ENCODE measurements around the gene CACNA1C. TPM values are rescaled to one million over a fixed set of nuclear protein-coding genes. Genes with fewer than 3 reads are reported as not detected.

Gene CACNA1C
- total and polyA plus RNA-seq, 2 of the 4 experiments (the other 2 are of a cell fraction): 1.6 to 2.6 TPM

DNA sequence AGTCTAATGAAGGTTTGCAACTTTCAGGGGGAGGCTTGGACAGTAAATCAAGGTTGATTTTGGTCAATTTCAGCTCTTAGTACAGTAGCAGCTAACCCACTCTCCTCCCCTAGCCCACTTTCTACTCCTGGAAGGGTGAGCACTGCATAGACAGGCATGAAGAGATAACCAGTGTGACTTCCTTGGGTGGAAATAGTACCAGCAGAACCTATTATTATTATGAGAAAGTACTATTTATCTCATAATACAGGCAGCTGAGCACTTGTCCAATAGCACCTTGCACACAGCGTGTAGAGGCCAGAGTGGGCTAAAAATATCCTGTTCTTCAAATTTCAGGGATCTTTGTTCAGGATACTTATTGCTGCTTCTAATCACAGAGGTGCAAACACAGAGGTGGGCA lies 645.8 kb downstream of the CACNA1C start:
- no peak overlapping the region for H4K8ac ChIP-seq (ENCODE audit: low read depth in 2 of 2, low read length in 2 of 2)
- H2BK5ac ChIP-seq (ENCODE audit: low read depth, low read length, poor library complexity, severe bottlenecking): no peak overlapping the region
- H3K4me1 ChIP-seq (ENCODE audit: control insufficient read depth, insufficient read depth, low read length): no peaks in the 10 kb centered on the region
- H3K23ac ChIP-seq (ENCODE audit: low read depth, low read length): no peak overlapping the region
- H4K5ac ChIP-seq (ENCODE audit: low read depth, low read length): no peak overlapping the region
- H2AFZ ChIP-seq (replicated peaks; ENCODE audit: low read length, poor library complexity): no peak overlapping the region
- H3K27ac ChIP-seq (ENCODE audit: insufficient read depth, low read length): no peak overlapping the region
- H3K4me2 ChIP-seq (ENCODE audit: low read depth, low read length): no peak overlapping the region
- dilution Hi-C loops (cut with HindIII; ENCODE audit: low sequenced_read_pairs, unreplicated experiment): no loop called here
- no peaks in the 10 kb centered on the region for H3K9me1 ChIP-seq (ENCODE audit: insufficient read depth, low read length)
- H3K4me3 ChIP-seq (ENCODE audit: insufficient read depth, low read depth, low read length): no peak overlapping the region
- H2AK9ac ChIP-seq (replicated peaks; ENCODE audit: low read depth, low read length, poor library complexity): no peak overlapping the region
- H3K27me3 ChIP-seq (ENCODE audit: control insufficient read depth, insufficient read depth, low read length): peaks cover 2% of the 10 kb centered on the region
- no peak for ATAC-seq (ENCODE audit: low read depth)
- H2BK20ac ChIP-seq (ENCODE audit: low read depth, low read length): no peak overlapping the region
- TF ChIP-seq CEBPB (IDR thresholded peaks at IDR 0.05; ENCODE audit: low read depth, low read length) (no peak), NFE2L2 (IDR thresholded peaks at IDR 0.05; ENCODE audit: low read depth, low read length) (no peak), BHLHE40 (IDR thresholded peaks at IDR 0.05; ENCODE audit: low read depth, low read length) (no peak), MAZ (IDR thresholded peaks at IDR 0.05; ENCODE audit: borderline replicate concordance, low read depth, low read length) (no peak), RCOR1 (IDR thresholded peaks at IDR 0.05; ENCODE audit: insufficient replicate concordance, low read length) (no peak), CHD1 (IDR thresholded peaks at IDR 0.05; ENCODE audit: low read depth, low read length) (no peak), FOS (IDR thresholded peaks at IDR 0.05; ENCODE audit: low read depth, low read length) (no peak), USF2 (IDR thresholded peaks at IDR 0.05; ENCODE audit: low read depth, low read length) (no peak), MXI1 (IDR thresholded peaks at IDR 0.05; ENCODE audit: borderline replicate concordance, low read depth, low read length) (no peak), SMC3 (IDR thresholded peaks at IDR 0.05; ENCODE audit: low read depth, low read length) (no peak), RFX5 (IDR thresholded peaks at IDR 0.05; ENCODE audit: low read depth, low read length) (no peak), RAD21 (IDR thresholded peaks at IDR 0.05; ENCODE audit: low read length) (no peak), MAFK (IDR thresholded peaks at IDR 0.05; ENCODE audit: low read depth, low read length) (no peak), POLR2A (IDR thresholded peaks at IDR 0.05; ENCODE audit: low read depth, low read length) (no peak)
- TF ChIP-seq, protein P1, sequence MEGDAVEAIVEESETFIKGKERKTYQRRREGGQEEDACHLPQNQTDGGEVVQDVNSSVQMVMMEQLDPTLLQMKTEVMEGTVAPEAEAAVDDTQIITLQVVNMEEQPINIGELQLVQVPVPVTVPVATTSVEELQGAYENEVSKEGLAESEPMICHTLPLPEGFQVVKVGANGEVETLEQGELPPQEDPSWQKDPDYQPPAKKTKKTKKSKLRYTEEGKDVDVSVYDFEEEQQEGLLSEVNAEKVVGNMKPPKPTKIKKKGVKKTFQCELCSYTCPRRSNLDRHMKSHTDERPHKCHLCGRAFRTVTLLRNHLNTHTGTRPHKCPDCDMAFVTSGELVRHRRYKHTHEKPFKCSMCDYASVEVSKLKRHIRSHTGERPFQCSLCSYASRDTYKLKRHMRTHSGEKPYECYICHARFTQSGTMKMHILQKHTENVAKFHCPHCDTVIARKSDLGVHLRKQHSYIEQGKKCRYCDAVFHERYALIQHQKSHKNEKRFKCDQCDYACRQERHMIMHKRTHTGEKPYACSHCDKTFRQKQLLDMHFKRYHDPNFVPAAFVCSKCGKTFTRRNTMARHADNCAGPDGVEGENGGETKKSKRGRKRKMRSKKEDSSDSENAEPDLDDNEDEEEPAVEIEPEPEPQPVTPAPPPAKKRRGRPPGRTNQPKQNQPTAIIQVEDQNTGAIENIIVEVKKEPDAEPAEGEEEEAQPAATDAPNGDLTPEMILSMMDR (conservative IDR thresholded peaks at IDR 0.05; ENCODE audit: low read depth, low read length): no peak
- CTCF ChIA-PET: no interaction called here
- H4K20me1 ChIP-seq (ENCODE audit: insufficient read depth, low read length): no peaks in the 10 kb centered on the region
- intact Hi-C loops (cut with micrococcal nuclease): no loop called here
- no peaks in the 10 kb centered on the region for H3K36me3 ChIP-seq (ENCODE audit: control insufficient read depth, insufficient read depth, low read length)
- no peak overlapping the region for H3K4ac ChIP-seq (ENCODE audit: low read depth, low read length)
- no peak for DNase-seq
- no peak overlapping the region for H3K18ac ChIP-seq (ENCODE audit: low read depth, low read length)
- H3K79me1 ChIP-seq (ENCODE audit: low read depth in 1 of 2, low read length in 2 of 2): no peaks in the 10 kb centered on the region
- no TSS peak for BruUV-seq (replicated peaks)
- H3K9me3 ChIP-seq (ENCODE audit: control insufficient read depth, insufficient read depth, low read length): 0 out of 2 replicates have a peak, but pooled peaks cover 3% of the 10 kb centered on the region
- no peak overlapping the region for H2AK5ac ChIP-seq (ENCODE audit: low read depth, low read length)
- no peak overlapping the region for H2BK120ac ChIP-seq (ENCODE audit: low read depth, low read length)
- no peak overlapping the region for H3K14ac ChIP-seq (replicated peaks; ENCODE audit: low read depth, low read length)
- WGBS, 2 experiments (ENCODE audit: extremely low coverage in 2 of 2, insufficient read length in 1 of 2): 60% methylated on average over 1 of the region's 1 CpG; no CpG with 5 or more reads in 1 of the 2 experiments
- H2BK15ac ChIP-seq (ENCODE audit: low read depth, low read length): no peak overlapping the region
- in situ Hi-C loops (cut with MboI; ENCODE audit: low sequenced_read_pairs): no loop called here
- no peak overlapping the region for H3K9ac ChIP-seq (ENCODE audit: low read depth, low read length)
- no peak overlapping the region for H4K91ac ChIP-seq (ENCODE audit: insufficient read depth, low read depth, low read length)
- POLR2A ChIA-PET (ENCODE audit: unreplicated experiment): no interaction called here
- no peak overlapping the region for H3K56ac ChIP-seq (ENCODE audit: extremely low read depth, insufficient read depth, low read length)

All from IMR-90 (cell line).